Measurements from ENCODE around the gene PLXDC2.

PLXDC2 gene

DNA sequence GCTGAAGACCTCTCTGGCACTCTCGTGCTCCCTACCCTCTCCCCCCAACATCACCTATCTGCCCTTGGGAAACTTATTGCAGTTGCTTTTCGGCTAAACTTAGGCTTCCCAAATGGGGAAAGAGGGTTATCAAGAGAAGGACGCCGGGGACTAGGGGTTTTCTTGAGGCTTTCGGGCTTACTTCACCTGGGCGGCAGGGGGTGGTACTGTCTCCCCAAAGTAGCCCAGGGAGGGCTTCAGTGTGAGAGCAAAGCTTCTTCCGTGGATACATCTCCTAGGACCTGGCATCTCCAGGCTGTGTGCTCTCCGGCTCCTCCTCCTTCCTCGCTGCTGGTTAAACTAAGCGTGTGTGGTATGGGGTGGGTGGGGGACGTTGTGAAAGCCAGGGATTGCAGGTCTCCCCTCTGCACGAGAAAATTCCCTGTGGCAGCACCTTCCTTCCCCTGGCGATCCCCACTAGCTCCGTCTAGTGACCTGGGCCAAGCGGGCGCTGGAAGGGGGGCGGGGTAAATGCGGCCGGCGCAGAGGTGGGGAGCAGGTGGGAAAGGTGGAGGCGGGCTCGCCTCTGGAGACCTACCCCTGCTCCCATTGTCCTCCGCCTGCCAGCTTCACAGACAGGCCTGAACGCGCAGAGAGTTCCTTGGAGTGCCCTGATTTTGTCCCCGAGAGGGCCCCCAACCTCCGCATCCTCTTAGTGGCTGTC is 1.1 kb downstream of the PLXDC2 start:
- DNase-seq = no peak

DNA sequence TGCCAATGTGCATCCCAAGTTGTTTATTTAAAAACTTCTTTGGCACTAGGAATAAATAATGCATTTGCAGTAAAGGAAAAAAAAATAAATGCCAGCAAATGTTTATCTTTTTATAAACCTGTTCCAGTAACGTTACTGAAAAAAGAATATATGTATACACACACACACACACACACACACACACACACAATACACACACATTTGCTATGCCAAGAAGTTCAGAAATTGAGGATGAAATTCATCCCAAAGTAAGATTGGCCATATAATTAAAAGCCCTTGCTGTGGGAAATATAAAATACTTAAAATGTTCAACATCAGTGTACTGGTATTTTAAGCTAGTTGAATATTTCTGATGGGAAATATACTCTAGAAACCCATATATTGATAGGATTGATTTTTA is 2.6 kb downstream of the PLXDC2 start:
- DNase-seq = no peak

DNA sequence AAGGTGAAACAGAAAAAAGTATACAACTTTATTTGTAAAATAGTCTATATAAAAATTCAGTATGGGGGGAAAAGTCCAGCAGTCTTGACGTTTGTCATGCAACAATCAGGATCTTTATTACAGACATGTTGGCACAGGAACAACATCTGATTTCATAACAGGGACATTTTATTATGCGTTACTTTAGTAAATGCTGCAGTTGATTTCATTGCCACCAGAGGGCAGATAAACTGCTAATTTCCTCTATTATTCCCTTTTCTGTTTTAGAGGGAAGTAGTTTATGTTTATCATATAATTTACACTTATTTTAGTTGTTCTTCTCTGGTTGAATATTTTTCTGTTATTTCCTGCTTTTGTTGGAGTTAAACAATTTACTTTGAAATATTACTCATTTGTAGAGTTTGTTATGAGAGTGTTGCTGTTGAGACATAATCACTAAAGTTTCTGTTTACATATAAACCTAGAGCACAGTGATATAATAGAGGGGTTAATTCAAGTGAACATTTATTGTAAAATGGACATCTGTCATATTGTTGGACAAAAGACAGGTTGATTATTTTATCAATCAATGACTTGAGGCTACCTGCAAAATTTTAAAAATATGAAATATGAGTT is 3.3 kb downstream of the PLXDC2 start:
- no peak for DNase-seq

DNA sequence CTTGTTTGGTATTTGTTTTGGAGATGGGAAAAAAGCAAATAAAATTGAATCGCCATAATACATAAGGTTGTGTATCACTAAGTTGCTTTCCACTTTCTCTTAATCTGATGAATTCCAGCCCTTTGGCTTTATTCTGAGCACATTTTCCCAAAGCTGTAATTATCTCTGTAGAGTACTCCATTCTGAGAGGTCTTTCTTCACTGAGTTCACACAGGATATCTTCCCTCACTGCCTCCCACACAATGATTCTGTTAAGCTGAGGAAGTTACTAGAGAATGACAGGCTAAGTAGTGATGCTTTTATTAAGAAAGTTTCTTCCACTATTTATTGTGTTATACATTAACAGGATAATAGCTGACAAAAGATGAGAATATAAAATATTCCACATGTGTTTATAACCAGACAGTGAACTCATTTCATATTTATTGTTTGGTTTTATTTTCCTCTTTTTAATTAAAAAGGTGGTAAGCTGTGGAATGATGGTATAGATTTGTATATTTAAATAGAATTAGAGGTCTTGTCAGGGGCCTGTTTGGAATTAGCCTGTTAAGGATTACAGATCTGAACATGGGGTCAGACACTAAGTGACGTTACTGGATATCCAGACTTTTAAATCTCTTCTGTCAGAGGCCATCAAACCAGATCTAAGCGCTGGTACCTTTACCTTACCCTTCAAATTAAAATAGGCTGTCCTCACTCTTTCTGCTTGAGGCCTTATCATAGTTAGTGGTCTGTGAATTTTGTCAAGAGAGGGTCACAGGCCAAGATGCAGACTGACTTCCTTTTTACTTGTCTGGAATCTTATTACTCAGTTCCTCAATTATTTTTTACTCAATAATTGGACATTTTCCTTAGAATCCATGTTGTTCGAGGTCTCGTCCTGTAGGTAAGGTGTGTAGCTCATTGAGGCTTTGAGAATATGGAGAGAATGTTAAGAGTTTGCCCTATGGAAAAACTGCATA is 8.4 kb downstream of the PLXDC2 start:
- no peak for DNase-seq

DNA sequence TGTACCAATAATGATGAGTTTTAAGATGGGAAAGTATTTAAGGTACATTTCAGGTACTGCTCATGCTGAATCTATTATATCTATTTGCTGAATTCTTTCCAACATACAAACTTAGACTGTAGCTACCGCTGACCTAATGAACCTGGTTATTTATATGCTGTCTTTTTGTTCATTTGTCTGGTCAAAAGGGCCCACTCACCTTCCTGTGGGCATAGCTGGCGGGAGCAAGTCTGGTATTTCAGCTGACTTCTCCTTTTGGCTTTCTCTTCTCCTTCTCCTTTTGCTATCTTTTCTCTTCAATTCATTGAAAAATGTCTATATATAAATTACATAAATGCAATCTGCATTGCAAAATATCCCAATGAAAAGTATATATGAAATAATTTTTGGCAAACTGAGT is 9.5 kb downstream of the PLXDC2 start:
- DNase-seq = no peak

DNA sequence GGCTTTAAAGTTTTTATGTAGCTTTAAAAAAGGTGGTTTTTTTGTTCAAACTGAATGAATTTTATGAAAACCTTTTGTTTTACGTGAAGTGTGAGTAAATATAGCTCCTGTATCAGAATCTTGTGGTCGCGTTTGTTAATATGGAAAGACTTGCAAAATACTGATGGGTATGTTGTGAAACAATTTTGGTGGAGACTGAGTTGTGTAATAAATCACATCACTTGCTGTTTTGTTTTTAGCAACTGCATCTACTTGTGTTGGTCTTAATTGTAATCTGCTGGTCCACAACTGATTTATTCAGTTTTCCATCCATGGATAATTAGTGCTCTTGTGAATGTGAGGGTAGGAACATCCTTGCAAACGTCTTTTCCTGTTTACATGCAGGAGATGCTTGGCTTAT is 10.5 kb downstream of the PLXDC2 start:
- no peak for DNase-seq

DNA sequence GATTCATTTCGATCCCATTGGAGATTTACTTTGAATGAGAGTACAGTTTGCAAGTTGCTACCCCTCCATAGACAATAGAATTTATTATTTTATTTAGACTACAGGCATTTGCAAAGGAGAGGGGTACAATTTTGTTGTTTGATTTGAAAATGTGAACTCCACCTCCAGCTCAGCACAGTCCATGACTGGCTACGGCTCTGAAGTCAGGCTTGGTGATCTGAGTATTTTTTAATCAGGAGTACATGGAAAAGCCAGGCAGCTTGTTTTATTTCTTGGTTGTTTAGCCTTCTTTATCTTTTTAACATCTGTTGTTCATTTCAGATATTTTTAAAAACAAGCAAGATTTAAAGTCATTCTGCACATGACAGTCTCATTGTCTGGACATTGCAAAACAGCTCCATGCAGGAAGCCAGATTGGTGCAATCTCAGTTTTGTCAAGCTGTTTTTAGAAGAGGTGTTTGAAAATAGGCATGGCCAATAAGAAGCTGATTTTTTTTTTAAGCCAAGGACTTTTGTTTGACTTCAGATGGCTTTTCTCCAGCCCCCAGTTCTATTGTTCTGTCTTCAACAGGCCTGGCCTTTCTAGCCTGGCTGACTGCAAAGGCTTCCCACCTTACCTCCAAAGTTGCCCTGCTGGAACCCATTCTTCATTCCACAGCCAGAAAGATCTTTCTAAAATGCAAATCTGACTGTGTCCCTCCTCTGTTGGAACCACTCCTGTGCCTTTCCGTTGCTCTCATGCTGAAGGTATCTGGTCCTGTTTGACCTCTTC is 12.2 kb downstream of the PLXDC2 start:
- no peak for DNase-seq

DNA sequence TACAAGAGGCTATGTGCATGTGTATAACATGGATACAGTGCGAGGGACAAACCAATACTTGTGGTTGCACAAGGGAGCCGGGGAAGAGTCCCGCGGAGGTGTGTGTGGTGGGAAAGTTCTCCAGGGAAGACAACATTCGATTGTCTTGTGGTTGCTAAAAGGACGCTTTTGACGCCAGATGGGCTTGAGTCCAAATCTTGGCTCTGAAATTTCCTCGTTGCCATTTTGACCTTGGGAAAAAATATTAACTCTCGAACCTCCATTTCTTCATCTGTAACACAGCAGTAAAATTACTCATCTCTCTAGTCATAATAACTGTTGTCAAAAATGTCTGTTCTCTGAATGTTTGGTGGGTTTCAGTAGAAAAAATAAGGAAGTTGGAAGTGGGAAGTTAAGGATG is 16.5 kb downstream of the PLXDC2 start:
- no peak for DNase-seq

DNA sequence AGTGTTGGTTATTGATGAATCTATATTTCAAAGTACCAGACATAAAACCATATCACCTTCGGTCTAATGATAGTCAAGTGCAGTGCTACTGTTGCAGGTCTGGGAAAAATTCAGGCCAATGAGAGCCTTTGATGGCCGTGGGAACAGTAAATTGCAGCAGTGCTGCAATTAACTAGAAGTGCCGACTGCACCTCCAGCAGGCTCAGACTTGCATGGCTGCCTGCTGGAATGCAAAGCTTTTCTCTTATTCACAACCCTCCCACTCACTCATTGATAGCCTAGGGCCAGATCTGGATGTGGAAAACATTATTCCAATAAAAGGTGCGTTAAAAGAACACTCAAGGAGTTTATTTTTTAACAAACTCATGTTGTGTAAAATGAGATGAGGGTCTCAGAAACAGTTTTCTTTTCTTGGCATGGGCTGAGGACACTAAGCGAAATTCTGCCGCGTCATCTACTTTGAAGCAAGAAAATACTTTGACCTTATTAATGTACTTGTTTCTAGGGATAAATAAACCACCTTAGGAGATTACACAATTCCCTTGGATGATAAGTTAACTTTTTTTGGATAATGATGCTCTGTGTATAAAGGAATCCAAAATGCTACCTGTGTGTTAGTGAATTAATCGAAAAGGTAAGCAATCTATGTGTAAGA is 17.1 kb downstream of the PLXDC2 start:
- no peak for DNase-seq

DNA sequence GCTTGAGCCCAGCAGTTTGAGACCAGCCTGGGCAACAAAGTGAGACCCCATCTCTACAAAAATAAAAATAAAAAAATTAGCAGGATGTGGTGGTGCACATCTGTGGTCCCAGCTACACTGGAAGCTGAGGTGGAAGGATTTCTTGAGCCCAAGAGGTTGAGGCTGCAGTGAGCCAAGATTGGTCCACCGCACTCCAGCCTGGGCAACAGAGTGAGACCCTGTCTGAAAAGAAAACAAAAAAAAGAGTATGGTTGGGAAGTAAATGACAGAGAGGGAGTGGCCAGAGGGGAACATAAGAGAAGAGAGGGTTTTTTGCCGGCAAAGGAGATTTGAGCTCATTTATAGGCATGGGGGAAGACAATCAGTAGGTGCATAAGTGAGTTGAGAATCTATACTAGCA is 19.7 kb downstream of the PLXDC2 start:
- no peak for DNase-seq

DNA sequence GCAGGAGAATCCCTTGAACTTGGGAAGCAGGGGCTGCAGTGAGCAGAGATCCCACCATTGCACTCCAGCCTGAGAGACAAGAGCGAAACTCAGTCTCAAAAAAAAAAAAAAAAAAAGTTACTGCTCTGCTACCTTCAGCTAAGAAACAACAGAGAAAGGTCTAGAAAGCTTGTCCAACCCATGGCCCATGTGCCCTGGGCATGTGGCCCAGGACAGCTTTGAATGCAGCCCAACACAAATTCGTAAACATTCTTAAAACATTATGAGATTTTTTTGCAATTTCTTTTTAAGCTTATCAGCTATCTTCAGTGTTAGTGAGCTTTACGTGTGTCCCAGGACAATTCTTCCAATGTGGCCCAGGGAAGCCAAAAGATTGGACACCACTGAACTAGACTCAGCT is 22.9 kb downstream of the PLXDC2 start:
- no peak for DNase-seq

DNA sequence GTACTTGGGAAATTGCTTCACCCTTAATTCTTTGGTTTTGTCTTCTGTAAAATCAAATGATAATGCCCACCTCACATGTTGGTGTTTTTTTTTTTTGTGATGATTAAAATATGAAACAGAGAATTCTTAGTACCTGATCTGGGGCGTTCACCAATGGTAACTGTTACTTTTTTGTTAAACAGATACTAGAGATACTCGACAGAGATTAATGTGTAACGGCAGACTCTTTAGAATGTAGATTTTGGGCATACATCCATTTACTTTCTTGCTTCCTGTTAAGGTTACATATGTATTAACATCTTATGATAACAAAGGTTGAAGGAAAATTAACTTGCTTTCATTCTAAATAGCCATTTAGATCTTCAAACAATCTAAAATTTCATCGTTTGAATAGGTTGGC is 23.3 kb downstream of the PLXDC2 start:
- DNase-seq = no peak

DNA sequence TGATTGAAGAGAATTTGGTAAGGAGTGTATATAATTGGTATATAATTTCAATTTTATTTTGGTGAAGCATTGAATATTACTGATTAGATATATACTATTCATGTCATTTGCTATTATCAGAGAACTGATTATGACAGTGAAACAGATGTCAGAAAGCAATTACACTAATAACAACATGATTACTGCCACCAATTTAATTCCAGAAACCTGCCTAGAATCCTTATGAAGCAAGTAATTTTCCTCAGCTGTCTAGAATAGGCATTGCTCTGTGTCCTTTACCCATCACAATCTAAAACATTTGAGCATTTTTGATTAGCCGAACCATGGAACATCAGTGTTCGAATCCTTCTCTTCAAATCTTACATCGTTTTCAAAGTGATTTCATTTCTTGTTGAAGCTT is 24.5 kb downstream of the PLXDC2 start:
- DNase-seq = no peak

DNA sequence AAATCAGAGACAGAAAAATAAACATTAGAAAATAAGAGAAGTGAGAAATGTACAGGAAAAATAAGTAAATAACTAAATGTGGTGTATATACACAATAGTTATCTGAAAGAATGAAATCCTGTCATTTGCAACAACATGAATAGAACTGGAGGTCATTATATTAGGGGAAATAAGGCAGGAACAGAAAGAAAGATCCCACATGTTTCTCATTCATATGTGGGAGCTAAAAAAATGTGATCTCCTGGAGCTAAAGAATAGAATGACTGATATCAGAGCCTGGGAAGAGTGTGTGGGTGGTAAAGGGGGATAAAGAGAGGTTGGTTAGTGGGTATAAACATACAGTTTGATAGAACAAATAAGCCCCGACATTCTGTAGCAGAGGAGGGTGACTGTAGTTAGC is 27.3 kb downstream of the PLXDC2 start:
- DNase-seq = no peak

DNA sequence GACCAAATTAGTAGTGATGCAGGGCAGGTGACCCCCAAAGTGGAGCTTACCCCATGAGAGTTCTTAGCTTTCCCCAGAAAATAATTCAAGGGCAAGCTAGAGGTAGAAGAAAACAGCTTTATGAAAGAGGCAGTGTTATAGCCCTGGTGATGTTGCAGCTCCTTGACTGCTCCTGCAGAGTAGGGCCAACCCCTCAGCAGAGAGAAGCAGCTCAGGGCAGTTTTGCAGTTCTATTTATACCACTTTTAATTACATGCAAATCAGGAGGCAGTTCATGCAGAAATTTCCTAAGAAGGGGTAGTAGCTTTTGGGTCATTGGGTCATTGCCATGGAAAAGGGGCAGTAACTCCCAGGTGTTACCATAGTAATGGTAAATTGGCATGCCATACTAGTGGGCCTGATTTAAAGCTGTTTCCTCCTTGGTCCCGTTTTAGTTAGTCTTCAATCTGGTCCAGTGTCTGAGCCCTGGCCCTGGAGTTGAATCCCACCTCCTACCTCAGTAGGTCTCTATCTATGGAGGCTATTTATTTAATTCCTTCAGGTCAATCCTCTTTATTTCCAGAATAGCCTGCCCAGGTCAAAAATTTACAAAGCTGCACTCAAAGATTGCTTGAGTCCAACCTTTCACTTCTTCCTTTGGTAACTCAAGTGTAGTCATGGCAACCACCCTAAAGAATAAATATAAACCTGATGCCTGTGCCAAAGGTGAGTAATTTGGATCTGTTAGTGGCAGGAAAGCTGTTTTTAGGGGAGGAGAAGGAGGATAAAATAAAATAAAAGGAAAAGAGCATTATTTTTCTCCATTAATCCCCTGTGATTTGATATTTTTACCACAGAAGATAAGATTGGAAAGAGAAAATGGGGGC is 29.5 kb downstream of the PLXDC2 start:
- no peak for DNase-seq

DNA sequence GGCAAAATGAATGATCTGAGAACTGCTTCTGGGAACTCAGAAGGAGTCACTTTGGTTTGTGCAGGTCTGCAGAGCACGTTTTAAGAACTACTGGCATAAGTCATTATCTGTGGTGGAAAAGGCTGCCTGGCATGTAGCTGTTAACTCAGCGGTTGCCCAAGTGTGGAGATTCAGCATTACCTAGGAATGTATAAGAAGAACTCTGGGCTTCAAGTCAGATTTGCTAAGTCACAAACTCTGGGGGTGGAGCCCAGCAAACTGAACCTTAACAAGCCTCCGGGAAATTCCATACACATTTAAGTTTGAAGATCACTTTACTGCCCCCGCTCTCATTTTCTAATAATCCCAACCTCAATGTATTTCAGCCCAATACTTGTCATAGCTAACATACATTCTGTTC is 31.1 kb downstream of the PLXDC2 start:
- DNase-seq = no peak

DNA sequence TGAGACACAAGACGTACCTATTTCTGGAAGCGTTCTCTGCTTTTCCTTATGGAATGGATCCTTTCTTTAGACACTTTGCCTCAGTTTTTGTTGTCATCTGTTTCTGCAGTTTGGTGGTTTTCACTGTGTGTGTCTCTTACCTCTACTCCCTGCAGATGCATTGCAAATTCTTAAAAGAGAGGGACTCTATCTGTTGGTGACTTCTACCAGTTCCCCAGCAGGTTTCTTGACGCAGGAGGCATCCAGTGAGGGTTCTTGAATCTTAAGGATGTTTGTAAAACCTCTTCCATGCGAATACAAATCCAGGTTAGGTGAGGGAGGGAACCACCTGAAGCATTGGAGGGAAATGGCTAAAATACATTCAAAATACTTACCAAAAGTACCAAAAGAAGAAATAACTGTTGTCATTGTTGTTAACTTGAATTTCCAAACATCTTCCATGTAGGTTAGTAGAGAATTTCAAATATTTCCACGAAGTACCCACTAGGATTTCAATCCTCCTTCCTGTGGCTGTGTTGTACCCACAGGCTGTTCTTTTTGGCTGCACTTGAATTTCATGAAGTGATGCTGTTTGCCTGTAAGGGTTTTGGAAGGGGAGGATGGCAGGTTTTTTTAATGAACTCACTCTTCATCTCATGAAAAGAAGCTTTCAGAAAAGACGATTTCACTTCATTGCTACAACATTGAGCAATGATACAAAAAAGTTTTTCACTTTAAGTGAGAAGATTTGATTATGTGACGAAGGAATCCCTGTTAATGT is 32.2 kb downstream of the PLXDC2 start:
- no peak for DNase-seq

DNA sequence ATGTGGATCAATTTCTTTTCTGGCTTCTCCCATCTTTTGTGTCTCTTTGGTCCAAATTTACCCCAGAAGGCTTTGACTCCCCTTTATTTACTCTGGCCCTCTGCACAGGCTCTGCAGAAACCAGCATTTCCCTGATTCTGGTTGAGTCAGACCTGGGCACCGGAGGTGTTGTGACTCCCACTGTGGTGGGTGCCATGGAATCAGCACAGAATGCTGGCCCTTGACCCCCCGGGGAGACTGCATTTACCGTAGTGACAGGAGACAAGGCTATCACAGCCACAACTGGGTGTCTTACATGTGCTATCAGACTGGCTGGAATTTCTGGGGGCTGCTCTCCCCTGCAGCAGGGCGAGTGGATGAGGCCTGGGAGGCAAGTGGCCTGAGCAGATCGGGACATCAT is 37.6 kb downstream of the PLXDC2 start:
- DNase-seq = no peak

DNA sequence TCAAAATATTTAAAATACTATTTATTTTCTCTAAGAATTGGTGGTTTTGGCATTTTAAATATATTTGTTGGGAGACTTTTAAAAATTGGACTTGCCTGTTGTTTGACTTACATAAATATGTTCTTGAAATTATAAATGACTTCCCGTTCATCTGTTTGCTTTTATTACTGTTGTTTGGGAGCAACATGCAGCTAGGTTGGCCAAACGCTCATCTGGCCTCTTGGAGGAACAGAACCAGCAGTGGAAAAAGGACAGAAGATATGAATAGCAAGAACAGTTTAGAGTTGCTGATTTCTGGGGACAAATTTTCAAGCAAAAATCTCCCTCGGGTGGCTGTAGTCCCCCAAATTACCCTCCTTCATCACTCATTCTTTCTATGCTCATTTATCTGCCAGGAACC is 41.6 kb downstream of the PLXDC2 start:
- no peak for DNase-seq

DNA sequence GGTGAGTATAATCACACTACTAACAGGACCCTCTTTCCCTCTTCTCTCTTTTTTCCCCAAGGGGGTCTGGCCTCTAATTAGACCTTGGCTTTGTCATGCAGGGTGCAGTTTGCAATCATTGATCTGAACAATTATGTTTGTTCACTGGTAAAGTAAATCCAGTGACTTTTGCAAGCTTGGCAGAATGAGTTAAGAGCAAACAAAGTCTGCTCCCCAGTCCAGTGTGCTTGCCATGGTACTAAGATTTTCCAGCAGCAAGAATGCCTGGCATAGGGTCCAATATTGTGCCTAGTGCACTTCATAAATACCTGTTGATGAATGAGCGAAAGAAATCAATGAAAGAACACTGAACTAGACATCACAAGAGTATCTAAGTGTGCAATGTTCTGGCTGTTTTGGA is 43.9 kb downstream of the PLXDC2 start:
- no peak for DNase-seq

All from stimulated activated naive CD4-positive, alpha-beta T cell (primary cell).